AG08395 (cell line): Measurements from ENCODE around the gene FAM177A1.
"Not testable (repeated sequence)": the region's sequence is repeated elsewhere in the genome, so short reads cannot be mapped to it uniquely, and the experiment has no call there.

Experiments used
- DNase-seq: peaks from one replicate; pipeline ENCODE4 v3.0.0; 2012; ENCODE audit warnings: mixed read lengths, low spot score

FAM177A1 gene, protein sequence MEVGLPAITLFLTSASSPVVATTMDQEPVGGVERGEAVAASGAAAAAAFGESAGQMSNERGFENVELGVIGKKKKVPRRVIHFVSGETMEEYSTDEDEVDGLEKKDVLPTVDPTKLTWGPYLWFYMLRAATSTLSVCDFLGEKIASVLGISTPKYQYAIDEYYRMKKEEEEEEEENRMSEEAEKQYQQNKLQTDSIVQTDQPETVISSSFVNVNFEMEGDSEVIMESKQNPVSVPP

GRCh38 chr14:35046048-35046750 is at the start of gene FAM177A1:
TSS of gene FAM177A1 (plus strand) at chr14:35046272. CDS start at chr14:35046464, 192 bp downstream.
- DNase-seq, result peak; percentile 98

- no peak for DNase-seq
Measured at GRCh38 chr14:34997762-34998161, 48.3 kb upstream of the FAM177A1 start.

DNA sequence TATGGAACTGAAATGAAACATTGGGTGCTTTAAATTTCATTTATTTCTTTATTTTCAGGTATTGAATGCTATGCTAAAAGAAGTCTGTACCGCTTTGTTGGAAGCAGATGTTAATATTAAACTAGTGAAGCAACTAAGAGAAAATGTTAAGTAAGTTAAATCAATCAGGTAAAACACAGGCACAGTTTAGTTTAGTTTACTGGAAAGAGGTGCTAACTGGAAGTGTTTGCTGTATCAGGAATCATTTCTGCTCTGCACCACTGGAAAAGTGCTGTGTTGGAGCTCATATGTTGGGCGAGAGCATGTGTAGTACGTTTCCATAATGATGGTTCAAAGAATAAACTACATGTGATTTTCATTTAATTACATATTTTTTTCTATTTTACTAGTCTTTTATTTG is 46.6 kb upstream of the FAM177A1 start:
- DNase-seq, result no peak

GRCh38 chr14:35001621-35002020 is 44.5 kb upstream of the FAM177A1 start:
- DNase-seq, result no peak

DNA sequence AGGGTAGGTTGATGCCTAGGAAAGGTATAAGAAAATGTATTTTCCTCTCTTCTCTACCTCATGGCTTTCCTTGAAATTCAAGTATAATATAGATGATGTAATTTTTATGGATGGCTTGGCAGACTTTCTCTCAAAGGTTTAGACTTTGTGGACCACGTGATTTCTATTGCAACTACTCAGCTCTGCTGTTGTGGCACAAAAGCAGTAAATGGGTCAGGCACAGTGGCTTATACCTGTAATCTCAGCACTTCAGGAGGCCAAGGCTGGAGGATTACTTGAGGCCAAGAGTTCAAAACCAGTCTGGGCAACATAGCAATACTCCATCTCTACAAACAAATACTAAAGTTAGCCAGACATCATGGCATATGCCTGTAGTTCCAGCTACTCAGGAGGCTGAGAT is 41.2 kb upstream of the FAM177A1 start:
- DNase-seq, result no peak

GRCh38 chr14:35016568-35016967 is 29.5 kb upstream of the FAM177A1 start:
- DNase-seq, result no peak

DNA sequence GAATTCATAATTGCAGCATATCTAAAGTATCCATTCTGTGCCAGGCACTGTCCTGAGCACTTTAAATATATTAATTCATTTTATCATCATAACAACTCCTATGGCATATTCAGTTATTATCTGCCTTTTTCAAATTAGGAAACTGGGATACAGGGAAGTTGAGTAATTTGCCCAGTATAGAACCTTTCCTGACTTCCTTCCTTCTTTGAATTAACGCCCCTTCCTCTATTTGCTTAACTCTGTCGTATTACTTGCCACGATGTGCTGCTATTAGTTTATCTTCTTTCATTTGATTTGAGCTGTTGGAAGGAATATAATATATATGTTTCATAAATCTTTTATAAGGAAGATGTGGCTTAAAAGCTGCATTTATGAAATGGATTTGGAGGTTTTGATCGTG is 25.4 kb upstream of the FAM177A1 start:
- no peak for DNase-seq

DNA sequence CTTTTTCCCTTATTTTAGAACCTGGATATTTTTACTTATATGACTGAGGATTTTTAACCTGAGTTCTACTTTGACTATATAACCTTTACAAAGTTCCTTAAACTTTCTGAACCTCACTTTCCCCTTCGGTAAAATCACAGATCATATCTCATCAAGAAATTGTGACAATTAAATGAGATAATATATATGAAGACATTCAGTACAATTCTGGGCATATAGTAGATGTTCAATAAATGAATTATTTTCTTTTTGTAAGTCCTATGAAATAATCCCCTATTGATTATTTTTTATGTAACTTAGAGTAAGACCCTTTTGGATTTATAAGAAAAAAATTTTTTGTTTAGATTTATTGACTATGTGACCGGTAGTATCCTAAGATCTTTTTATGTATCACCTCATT is 17.6 kb upstream of the FAM177A1 start:
- no peak for DNase-seq

- no peak for DNase-seq
Measured at GRCh38 chr14:35032562-35032961, 13.5 kb upstream of the FAM177A1 start.

GRCh38 chr14:35034440-35034833 is 11.6 kb upstream of the FAM177A1 start:
- DNase-seq, result no peak

GRCh38 chr14:35034944-35035554 is 11.0 kb upstream of the FAM177A1 start:
- DNase-seq, result not testable (repeated sequence)

GRCh38 chr14:35038312-35038711 is 7.8 kb upstream of the FAM177A1 start:
- DNase-seq, result not testable (repeated sequence)

DNA sequence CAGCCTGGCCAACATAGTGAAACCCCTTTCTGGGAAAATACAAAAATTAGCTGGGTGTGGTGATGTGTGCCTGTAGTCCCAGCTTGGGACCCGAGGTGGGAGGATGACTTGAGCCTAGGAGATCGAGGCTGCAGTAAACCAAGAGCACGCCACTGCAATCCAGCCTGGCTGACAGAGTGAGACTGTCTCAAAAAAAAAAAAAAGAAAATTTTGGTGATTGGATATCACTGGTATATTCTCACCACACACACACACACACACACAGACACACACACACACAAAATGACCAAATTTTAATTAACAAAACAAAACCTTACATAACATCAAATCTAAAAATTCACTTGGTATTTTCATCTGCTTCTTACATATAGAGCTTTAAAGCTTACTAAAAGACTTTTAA is 3.4 kb upstream of the FAM177A1 start:
- DNase-seq, result no peak

DNA sequence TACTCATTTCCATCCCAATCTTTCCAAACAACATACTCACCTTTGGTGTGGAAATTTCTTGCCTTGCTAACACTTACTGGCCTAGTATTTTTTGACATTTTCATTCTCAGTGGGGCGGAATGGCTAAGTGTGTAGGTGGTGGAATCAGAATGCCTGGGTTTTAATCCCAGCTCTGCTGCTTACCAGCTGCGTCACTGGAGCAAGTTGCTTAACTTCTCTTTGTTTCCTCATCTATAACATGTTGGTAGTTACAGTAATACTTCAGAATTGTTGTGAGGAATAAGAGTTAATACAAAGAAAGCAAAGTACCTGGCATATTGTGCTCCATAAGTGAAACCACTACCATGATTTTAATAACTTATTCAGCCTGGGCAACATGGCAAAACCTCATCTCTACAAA is 3.0 kb upstream of the FAM177A1 start:
- DNase-seq, result no peak

DNA sequence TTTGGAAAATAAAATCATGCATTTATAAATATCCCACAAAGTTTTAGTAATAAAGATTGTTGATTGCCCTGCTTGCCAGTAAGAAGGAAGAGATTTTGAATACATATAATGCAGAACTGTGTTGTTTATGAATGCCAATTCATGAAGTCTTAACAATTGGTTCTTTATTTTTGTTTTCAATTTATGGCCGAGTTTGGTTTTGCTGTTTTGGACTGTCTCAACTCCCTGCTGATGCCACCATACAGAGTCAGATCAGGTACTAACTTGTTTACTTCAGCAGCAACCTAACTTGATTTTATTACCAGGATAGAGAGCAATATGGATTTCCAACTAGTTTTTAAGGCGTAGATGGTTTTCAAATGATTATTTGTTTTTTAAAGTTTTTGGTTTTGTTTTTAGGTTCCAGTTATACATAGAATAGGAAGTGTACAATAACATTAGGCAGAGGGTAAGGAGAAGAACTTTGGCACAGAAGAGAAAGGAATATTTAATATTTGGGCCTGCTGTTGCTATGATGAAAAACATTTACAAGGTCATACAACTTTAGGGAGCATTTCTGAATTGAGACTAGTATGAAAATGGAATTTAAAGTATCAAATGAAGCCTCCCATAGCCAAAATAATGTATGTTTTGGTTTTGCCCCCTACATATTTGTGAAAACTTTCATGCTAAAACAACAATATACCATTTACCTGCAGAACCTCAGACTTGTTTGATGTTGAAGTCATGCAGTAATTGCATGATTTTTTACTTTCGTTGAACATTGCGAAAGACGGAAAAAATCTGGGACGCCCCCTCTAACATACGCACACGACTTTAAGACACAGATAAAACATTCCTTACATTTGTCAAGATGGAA is 904 bp upstream of the FAM177A1 start:
- peak; percentile 22 for DNase-seq

DNA sequence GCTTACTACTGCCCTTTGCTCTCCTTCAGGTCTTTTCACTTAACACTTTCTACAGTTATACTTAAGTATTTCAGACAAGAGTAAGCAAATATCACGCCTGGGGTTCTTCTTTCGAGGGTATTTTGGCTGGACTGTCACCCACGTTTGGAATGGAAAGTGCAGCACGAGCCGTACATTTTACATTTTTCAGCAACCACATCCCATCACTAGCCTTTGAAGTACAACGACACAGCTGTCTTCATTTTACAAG is 349 bp upstream of the FAM177A1 start:
- no peak for DNase-seq

- peak; percentile 26 for DNase-seq
Measured at GRCh38 chr14:35046751-35047536, 872 bp downstream of the FAM177A1 start.

DNA sequence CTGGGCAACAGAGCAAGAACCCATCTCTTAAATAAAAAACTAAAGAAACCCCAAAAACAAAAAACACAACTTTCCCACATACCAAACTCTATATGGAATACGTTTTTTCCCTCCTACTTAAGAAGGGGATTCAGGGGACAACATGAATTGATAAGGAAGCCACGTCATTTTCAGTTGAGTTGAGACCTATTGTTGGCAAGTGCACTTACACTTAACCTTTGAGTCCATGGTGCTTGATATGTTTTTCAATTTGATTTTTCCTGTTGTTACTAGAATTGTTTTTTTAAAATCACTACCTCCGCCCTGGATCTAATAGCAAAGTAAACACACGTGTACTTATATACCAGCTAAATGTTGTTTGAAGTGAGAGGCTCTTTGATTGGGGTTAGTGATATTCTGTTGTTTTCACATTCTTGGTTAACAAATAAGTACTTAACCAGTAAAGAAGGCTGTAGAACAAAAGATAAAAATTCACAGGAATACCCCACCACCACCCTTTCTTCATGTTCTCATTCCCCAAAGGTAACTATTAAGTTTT is 2.0 kb downstream of the FAM177A1 start:
- no peak for DNase-seq

- peak; percentile 53 for DNase-seq
Measured at GRCh38 chr14:35050652-35051051, 4.6 kb downstream of the FAM177A1 start.

- no peak for DNase-seq
Measured at GRCh38 chr14:35051796-35052195, 5.7 kb downstream of the FAM177A1 start.

DNA sequence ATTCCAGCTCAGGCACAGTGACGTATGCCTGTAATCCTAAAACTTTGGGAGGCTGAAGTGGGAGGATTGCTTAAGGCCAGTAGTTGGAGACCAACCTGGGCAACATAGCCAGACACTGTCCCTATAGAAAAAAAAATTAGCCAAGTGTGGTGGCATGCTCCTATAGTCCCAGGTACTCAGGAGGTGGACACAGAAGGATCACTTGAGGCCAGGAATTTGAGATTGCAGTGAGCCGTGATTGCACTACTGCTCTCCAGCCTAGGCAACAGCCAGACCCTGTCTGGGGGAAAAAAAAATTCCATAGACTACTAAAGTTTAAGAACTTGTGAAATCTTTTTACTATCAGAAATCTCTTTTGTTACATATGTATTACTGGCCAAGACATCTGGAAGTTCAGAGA is 6.6 kb downstream of the FAM177A1 start:
- no peak for DNase-seq
